HG02938 (cell line): Measurements from ENCODE around the gene ADD3.
"Not testable (repeated sequence)": the region's sequence is repeated elsewhere in the genome, so short reads cannot be mapped to it uniquely, and the experiment has no call there.

Source experiments
- ATAC-seq: cut with Tn5 transposase; IDR thresholded peaks from one replicate; pipeline ENCODE4 v1.9.1; 2021; ENCODE audit warnings: mild to moderate bottlenecking, moderate library complexity; ENCODE audit not compliant: unreplicated experiment

The ADD3 gene

DNA sequence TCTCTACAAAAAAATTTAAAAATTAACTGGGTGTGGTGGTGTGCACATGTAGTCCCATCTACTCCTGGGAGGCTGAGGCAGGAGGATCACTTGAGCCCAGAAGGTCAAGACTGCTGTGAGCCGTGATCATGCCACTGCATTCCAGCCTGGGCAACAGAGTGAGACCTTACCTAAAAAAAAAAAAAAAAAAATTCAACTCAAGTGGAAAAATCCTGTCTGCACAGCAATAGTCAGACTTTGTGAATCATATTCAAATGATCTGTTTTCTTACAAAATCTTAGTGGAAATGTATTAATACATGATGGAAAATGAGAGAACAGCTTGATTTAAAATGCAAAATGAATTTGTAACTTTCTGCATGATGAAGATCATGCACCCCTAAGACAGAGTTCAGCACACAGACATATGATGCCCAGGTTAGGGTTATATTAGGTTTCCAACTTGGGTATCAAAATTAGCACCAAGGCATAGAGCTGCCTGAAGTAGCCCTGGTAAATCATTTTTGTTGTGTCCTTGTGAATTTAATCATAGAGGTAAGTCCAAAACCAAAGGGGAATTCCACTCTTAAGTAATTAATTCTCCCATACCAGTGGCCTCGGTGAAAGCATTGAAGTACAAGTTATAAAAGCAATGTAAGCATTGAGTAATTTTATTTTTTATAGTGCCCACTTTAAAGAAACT lies 93.8 kb downstream of the ADD3 start:
- no peak for ATAC-seq

DNA sequence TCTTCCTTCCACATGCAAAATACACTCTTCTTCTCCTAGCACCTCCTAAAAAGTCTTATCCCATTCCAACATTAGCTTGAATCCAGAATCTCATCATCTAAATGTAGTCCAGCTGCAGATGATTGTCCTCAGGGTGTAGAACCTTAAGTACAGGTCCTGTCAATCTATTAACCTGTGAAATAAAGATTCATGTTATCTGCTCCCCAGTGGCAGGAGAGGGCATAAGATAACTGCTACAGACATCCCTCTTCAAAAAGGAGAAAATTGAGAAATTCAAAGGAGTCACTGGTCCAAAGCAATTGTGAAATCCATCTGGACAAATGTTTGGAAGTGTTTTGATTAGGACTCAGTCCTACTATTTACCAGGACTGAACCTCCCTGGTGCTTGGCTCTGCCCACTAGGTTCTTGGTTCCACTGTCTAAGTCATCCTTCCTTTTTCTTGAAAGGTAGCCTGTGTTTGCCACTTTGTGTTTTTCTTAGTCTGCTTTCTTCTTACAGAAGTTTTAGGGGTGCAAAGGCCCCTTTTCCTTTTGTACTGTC lies 96.2 kb downstream of the ADD3 start:
- ATAC-seq, result no peak

DNA sequence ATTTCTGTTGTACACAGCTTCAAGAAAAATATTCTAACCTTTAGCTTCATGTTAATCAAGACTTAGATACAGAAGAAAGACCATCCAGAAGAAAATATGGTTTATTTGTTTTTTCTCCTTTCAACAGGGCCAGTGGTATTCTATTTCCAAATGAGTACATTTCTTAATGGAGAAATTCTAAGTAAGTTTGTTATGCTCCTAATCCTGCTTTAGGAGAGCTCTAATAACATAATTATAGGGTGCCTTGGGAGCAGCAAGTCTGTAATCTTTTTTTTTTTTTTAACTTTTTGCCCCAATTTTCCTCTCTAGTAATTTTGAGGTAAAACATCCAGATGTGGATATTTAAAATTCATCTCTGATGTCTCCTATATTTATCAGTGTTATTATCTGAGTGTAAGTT lies 98.1 kb downstream of the ADD3 start:
- no peak for ATAC-seq

DNA sequence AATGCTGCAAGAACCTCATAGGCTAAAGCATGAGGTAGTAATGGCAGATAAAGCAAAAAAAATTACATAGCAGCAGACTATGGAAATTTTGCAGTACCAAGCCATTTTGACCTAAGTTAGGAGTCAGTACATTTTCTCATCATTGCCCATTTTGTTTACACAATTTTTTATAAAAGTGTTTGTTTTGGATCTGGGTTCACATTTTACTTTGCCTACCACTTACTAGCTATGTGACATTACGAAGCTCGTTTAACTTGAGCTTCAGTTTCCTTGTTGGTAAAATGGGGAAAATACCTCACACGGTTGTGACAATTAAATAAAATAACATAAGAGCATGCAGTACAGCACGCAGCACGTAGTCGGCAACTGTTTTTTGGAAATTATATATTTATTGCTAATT lies 99.6 kb downstream of the ADD3 start:
- no peak for ATAC-seq

DNA sequence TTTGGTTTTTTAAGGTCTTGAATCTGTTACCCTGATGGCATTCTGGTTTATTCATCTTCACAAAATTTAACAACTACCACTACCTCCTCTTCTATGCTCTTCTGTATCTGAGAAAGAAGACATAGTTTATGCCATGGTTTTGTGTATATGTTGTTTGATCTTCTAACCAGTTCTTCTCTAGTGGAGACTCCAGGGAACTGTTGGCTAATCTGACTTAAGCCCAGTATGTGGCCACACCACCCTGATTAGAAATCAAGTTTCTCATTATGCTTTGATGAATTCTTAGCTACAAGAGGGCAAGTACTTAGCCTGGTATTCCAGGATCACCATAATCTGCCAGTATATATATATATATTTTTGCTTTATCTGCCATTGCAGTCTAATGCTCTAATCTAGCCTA lies 100.1 kb downstream of the ADD3 start:
- no peak for ATAC-seq

DNA sequence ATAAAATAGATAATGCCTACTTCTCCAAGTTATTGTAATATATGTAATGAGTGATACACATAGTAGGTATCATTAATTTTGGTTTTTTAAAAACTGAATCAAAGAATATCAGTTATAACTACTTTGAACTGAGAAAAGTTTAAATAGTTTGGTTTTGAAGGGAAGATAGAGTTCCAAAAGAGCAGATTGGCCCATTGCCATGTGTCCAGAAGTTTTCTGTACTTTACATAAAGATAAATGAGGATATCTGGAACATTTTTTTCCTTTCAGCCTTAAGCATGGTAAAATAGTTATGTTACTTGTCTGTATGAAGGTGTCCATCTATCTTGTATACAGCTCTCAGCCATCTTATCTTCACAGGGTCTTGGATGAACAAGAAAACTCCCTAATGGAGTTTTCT lies 101.7 kb downstream of the ADD3 start:
- ATAC-seq, result no peak

DNA sequence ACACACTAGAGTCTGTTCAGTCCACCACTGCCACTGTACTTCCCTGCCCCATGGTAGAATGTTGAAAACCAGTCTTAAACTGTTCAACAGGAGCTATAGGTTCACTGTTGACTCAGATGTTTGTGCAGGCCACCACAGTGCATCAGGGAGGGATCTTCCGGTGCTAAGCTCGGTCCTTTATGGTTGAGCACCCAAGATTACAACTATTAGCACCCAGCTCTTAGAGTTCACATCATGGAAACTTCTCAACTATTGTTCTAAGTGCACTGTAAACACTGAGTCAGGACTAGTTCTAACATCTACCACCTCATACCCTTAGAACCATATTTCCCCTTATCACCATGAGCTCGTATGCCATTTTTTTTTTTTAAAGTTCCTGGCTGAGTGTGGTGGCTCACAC lies 102.6 kb downstream of the ADD3 start:
- ATAC-seq, result no peak

DNA sequence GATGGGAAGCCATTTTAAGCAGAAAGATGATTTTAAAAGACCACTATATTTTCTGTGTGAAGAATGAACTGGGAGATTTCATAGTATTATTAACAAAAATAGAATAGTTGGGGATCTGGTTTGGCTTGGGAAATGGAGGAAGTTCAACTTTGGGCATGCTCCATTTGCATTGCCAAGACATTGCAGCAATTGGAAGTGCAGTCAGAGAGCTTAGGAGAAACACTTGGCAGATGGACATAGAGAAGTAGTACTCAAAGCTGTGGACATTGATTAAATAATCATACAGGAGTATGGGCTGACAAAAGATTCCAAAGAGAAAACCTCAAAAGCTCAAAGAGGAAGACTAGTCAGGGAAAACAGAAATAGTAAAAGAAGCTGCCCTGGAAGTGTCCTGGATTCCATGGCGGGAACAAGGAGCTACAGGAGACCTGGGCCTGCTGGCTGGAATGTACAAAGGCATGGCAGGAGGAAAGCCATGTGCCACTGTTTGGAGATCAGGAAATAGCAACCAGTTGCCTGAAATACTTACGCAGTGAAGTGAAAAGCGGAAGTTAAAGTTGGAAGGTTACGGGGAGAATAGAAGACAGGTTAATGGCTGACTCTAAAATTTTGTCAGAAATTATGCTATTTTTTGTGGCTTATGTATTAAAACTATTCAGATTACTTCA lies 106.0 kb downstream of the ADD3 start:
- ATAC-seq, result no peak

DNA sequence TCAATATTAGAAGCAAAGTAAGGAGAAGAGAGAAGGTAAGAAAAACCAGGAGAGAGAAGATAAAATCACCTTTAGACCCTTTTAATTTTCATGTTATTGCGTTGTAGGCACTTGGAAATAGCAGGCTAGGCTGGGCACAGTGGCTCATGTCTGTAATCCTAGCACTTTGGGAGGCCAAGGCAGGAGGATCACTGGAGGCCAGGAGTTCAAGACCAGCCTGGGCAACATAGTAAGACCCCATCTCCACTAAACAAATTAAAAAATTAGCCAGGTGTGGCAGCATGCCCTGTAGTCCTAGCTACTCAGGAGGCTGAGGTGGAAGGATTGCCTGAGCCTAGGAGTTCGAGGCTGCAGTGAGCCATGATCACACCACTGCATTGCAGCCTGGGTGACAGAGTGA lies 106.9 kb downstream of the ADD3 start:
- ATAC-seq, result not testable (repeated sequence)

DNA sequence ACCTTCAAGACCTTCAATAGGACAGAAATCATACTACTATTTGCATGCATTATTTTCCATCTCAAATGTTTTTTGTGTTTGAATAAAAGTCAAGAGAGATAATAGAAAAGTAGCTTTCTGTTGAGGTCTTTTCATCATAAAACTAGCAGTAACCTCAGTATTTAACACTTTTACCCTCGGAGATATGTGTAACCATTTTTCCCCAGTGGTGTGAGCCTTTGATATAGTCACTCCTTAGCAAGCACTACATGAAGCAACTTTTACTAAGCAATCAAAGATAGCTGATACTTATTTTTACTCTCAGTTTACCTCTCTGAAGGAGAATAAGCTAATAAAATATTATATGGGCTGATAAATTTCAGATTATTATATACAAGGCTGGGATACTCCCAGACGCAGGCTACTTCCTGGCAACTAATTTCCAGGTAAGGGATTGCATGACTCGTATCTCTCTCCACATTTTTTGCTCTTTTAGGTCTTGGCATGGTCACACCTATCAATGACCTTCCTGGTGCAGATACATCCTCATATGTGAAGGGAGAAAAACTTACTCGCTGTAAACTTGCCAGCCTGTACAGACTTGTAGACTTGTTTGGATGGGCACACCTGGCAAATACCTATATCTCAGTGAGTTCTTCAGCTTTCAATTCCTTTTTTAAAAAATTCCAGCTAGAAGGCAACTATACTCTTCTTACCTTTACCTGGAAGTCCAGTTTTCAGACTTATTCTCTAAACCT lies 108.2 kb downstream of the ADD3 start:
- no peak for ATAC-seq

DNA sequence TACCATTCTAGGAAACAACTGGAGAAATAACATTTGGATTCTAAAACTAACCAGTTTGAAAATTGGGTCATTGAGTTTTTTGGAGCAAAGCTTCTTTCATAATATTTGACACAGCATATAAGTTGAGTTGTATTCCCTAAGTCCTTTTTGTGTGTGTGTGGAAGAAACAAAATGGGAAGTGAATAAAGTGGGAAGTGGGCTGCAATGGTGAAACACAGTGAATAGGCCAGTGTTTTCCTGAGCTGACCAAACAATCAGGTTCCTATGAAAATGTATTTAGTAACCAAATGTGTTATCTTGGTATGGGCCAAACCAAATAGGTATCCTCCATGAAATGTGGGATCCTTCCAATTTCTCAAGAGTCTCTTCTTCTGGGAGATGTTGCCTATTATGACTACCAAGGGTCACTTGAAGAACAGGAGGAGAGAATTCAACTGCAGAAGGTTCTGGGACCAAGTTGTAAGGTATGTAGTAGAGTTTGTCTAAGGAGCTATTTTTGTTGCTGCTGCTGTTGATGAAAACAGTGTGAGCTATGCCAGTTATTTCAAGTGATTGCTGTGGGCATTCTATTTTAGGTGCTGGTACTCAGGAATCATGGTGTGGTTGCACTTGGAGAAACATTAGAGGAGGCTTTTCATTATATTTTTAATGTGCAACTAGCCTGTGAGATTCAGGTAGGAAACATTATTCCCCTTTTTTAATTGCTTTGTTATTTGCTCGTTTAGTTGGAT lies 111.3 kb downstream of the ADD3 start:
- no peak for ATAC-seq

DNA sequence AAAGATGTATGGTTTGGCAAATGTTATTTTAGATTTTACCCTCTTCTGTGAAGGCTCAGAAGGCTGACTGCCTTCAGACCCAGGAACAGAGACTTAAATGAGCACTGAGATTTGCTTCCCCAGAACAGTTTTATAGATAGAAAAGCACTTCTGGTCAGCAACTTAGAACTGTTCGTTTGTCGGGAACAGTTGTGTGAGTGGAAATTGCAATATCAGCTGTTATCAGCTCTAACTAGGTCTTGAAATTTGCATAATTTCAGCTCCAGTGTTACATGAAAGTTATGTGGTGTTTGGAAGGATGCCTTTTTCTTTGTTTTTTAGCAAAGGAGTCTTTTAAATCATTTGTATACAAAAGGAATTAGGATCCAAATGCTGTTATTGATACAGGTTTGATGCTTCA lies 115.8 kb downstream of the ADD3 start:
- ATAC-seq, result no peak

DNA sequence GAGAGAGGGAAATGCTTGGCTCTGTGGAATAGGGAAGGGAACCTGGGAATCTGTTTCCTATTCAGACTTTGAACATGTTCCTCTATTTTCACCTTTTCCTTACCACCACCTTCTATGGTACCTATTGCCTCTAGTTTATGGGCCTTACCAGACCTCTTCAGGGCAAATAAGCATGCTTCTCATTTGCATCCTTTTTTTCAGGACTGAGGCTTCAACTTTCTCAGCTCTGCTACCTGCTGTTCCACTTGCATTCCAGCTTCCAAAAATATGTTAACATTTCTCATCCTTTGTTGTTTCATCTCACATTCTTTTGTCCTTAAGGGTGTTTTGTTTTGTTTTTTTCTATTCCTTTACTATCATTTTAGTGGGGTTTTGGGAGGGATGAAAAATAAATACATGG lies 121.7 kb downstream of the ADD3 start:
- no peak for ATAC-seq

DNA sequence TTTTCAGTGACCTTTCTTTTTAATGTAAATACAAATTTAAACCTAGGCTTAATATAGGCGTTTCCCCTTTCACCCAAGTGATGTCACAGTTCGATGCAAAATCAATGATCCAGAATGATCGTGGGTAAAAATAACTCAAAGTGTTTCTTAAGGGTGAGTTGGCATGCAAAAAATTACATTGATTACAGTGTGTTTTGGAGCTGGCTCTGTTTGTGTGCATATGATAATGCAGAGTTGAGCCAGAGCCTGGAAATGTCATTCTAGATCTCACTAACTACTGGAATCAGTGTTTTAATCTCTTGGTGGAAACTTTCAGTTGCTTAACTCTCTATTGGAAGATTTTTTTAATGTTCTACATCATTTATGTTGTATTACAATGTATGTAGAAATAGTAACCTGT lies 127.1 kb downstream of the ADD3 start:
- no peak for ATAC-seq

DNA sequence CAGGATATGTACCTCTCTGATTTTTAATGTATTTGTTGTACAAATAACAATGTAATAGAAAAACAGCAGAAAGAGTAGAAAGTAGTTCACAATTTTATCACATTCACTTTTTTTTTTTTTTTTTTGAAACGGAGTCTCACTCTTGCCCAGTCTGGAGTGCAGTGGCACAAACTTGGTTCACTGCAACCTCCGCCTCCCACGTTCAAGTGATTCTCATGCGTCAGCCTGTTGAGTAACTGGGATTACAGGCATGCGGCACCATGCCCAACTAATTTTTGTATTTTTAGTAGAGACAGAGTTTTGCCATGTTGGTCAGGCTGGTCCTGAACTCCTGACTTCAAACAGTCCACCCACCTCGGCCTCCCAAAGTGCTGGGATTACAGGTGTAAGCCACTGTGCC lies 128.1 kb downstream of the ADD3 start:
- not testable (repeated sequence) for ATAC-seq

DNA sequence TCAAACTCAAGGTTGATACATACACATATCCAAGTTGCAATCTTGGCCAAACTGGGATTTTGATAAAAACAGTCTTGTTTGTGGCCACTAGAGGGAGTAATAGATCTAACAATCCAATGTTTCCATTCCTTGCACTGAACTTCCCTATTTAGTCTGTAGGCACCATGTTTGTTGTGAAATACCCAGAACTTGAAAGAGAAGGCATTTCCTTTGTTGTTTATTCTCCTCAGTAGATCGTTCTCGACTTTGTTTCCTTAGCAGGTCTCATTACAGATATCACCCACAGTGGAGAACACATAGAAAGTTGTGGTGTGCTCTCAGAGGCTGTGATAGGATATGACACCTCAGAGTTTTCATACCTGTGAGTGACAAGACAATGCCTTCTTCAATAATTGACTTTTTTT lies 129.4 kb downstream of the ADD3 start:
- ATAC-seq, result peak; percentile 54

DNA sequence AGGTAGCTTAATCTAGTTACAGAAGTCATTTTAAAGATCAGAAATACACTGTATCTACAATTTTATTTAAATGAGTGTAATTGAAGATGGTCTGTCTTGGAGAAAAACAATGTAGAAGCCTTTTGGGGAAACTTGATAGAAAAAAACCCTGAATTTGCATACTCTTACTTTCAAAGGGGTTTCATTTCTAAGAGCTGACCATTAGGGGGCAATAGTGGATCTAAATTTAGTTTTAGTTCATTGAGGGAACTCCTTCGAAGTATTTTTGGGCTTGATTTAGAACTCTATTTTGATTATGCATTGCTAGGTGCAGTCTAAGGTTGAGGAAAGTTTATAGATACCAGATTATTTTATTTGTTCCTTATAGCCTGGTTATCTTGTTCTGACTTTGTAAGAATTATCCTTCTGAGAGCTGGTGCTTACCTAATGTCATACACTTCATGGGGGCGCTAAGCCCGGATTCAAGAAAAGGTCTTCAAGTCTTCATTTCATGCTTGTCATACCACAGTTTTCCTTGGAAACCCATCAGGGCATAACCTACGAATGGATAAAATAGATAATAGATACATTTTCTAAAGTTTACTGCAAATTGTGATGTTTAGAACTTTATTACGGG lies 130.5 kb downstream of the ADD3 start:
- no peak for ATAC-seq

DNA sequence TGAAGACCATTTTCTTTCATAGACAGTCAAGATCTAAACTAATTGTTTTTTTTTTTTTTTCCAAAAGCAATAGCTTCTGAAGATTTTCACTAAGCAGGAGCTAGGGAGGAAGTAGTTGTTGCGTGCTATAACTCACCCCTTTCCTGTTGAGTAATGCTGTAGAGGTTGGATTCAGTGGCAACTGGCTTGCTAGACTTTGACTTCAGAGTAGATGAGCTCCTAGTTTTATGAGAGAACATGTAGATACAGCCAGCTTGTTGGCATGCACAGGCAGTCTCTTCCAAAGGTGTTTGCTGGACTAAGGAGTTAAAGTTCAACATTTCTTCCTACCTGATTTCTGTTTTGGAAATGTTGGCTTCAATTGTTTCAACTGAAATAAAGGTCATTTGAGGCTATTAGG lies 133.4 kb downstream of the ADD3 start:
- ATAC-seq, result no peak

DNA sequence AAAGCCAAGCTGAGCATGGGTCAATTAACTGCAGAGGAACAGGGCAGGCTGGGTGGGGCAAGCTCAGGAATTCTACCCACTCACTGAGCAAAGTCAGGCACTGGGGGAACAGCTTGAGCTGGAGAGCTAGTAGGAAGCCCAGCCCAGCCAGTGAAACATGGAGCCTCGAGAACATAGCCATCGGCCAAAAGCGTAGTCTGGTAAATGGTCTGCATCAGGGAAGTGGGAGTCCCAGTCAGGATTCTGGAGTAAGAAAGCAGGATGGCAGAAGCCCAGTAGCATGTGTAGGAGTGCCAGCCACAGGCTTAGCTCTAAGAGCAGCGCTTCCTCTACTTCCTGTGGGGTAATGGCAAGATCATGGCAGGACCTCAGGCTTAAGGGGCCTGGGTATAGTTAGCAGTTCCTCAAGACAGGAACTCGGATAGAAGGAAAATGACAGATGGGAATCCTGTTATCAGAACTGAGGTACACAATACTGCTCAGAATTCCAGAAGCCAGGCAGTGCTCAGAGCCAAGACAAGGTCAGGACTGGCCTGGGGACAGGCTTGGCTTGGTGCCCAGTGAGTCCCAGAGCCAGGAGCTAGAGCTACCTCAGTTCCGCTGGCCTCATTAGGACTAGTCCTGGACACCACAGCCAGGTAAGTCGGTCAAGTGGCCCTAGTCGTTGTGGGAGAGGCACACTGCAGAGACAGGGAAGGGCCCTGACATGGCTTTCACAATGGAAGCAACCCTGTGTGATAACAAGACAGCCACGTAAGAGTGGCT lies 134.3 kb downstream of the ADD3 start:
- no peak for ATAC-seq

DNA sequence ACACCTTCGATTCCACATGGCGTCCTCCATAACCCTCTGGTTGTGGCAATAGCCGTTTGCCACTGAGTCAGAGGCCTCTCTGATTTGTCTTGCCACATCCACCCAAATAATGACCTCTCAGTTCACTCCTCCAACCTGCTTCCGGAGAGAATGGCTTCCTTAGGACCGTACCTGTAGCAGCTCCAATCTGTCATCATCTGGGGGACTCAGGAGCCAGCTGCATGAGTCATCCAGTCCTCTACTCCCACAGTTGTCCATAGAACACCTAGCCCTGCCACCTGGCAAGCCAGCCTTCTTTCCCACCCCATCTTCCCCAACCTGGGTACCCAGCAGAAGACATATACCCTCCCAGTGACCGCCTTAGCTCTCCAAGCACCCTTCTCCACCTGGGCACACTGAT lies 135.2 kb downstream of the ADD3 start:
- no peak for ATAC-seq
